Measurements from ENCODE around the gene ATRX. TPM values are rescaled to one million over a fixed set of nuclear protein-coding genes. Genes with fewer than 3 reads are reported as not detected.

The ATRX gene
- total RNA-seq, 1 experiment from 2014 or later, result 64.0 TPM

DNA sequence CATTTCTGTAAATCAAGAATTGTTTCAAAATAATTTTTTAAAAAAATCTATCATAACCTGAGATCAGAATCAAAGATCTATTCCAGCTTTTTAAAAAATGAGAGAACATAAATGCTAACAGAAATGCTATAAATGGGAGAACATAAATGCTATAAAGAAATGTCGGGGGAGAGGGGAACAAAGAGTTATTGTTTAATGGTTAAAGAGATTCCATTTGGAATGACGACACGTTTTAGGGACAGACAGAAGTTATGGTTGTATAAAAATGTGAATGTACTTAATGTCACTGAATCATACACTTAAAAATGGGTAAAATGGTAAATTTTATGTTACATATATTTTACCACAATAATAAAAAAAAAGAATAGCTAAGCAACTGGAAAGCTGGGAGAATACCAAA lies 127.1 kb downstream of the ATRX start:
- intact Hi-C loops (cut with micrococcal nuclease), result loop anchor here (5.0 to 10.0 kb wide), 2 partner anchors 33 to 236 kb away; partner anchors contain the start of genes COX7B and MAGT1
- ATAC-seq, result peak; percentile 70
- TF ChIP-seq EZH2phosphoT487 (IDR thresholded peaks at IDR 0.05; ENCODE audit: borderline replicate concordance, low read length) (no peak), EZH2 (IDR thresholded peaks at IDR 0.05; ENCODE audit: low read length, unreplicated experiment) (no peak)
- TF ChIP-seq, protein P1, sequence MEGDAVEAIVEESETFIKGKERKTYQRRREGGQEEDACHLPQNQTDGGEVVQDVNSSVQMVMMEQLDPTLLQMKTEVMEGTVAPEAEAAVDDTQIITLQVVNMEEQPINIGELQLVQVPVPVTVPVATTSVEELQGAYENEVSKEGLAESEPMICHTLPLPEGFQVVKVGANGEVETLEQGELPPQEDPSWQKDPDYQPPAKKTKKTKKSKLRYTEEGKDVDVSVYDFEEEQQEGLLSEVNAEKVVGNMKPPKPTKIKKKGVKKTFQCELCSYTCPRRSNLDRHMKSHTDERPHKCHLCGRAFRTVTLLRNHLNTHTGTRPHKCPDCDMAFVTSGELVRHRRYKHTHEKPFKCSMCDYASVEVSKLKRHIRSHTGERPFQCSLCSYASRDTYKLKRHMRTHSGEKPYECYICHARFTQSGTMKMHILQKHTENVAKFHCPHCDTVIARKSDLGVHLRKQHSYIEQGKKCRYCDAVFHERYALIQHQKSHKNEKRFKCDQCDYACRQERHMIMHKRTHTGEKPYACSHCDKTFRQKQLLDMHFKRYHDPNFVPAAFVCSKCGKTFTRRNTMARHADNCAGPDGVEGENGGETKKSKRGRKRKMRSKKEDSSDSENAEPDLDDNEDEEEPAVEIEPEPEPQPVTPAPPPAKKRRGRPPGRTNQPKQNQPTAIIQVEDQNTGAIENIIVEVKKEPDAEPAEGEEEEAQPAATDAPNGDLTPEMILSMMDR (conservative IDR thresholded peaks at IDR 0.05; ENCODE audit: low read depth, low read length), result no peak
- CTCF ChIA-PET, result no interaction called here
- H3K4me3 ChIP-seq (ENCODE audit: low read length), result no peak overlapping the region
- H3F3A ChIP-seq (ENCODE audit: low read length, unreplicated experiment), result no peaks in the 10 kb centered on the region
- no peaks in the 10 kb centered on the region for H3K79me2 ChIP-seq (ENCODE audit: low read length)
- H3K9me2 ChIP-seq (replicated peaks; ENCODE audit: low read length), result no peaks in the 10 kb centered on the region
- H3K27me3 ChIP-seq (ENCODE audit: low read length), result no peaks in the 10 kb centered on the region
- peak overlapping the region; percentile 50 for H3K9ac ChIP-seq (ENCODE audit: low read length)
- peaks cover 5% of the 10 kb centered on the region; the same call in 1 of the 2 replicates for H3K36me3 ChIP-seq (ENCODE audit: low read depth, low read length)
- no TSS peak for BruUV-seq (replicated peaks)
- no peak for DNase-seq
- no peaks in the 10 kb centered on the region for H4K20me1 ChIP-seq (ENCODE audit: low read length)
- no peak overlapping the region for H2AFZ ChIP-seq (ENCODE audit: low read length)
- peak overlapping the region; percentile 72 for H3K27ac ChIP-seq (ENCODE audit: low read length)
- H3K9me3 ChIP-seq (ENCODE audit: low read length), result no peaks in the 10 kb centered on the region
- H3K4me2 ChIP-seq (ENCODE audit: low read length), result no peak overlapping the region
- POLR2A ChIA-PET (ENCODE audit: unreplicated experiment), result interaction anchor here (0.6 kb wide), 1 partner anchor 16 kb away, joined by 3 read pairs; no protein-coding TSS in a partner anchor
- H3K4me1 ChIP-seq (ENCODE audit: insufficient read depth, low read length), result 0 out of 2 replicates have a peak, but pooled peaks cover 7% of the 10 kb centered on the region

DNA sequence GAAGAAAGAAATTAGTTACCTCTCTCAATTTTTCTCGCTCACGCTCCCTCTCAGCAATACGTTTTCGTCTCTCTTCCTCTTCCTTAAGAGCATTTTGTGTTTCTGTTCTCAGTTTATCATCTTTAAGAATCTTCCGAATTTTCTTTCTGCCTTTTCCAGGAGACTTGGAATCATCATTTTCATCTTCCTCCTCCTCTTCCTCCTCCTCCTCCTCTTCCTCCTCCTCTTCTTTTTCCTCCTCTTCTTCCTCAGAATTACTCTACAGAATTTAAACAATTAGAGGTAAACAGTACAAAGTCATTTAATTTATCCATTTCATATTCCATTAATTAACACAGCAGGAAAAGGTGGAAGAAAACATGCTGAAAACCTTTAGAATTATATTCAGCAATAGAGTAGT lies 133.9 kb downstream of the ATRX start:
- no peak overlapping the region for H3K4me3 ChIP-seq (ENCODE audit: low read length)
- H3K4me1 ChIP-seq (ENCODE audit: insufficient read depth, low read length), result no peaks in the 10 kb centered on the region
- H4K20me1 ChIP-seq (ENCODE audit: low read length), result no peaks in the 10 kb centered on the region
- CTCF ChIA-PET, result no interaction called here
- H3K36me3 ChIP-seq (ENCODE audit: low read depth, low read length), result peaks cover 13% of the 10 kb centered on the region
- no peaks in the 10 kb centered on the region for H3F3A ChIP-seq (ENCODE audit: low read length, unreplicated experiment)
- no peaks in the 10 kb centered on the region for H3K9me2 ChIP-seq (replicated peaks; ENCODE audit: low read length)
- H3K79me2 ChIP-seq (ENCODE audit: low read length), result no peaks in the 10 kb centered on the region
- no TSS peak for BruUV-seq (replicated peaks)
- DNase-seq (no peak), ATAC-seq (no peak)
- no peak overlapping the region for H2AFZ ChIP-seq (ENCODE audit: low read length)
- H3K9me3 ChIP-seq (ENCODE audit: low read length), result no peaks in the 10 kb centered on the region
- no peaks in the 10 kb centered on the region for H3K27me3 ChIP-seq (ENCODE audit: low read length)
- no peak overlapping the region for H3K9ac ChIP-seq (ENCODE audit: low read length)
- no peak overlapping the region for H3K27ac ChIP-seq (ENCODE audit: low read length)
- H3K4me2 ChIP-seq (ENCODE audit: low read length), result no peak overlapping the region
- POLR2A ChIA-PET (ENCODE audit: unreplicated experiment), result no interaction called here
- TF ChIP-seq EZH2phosphoT487 (IDR thresholded peaks at IDR 0.05; ENCODE audit: borderline replicate concordance, low read length) (no peak), EZH2 (IDR thresholded peaks at IDR 0.05; ENCODE audit: low read length, unreplicated experiment) (no peak)
- TF ChIP-seq, protein P1 (conservative IDR thresholded peaks at IDR 0.05; ENCODE audit: low read depth, low read length), result no peak
- intact Hi-C loops (cut with micrococcal nuclease), result loop anchor here (10.0 kb wide), 1 partner anchor 243 kb away; the partner anchor contains the start of genes COX7B and MAGT1

DNA sequence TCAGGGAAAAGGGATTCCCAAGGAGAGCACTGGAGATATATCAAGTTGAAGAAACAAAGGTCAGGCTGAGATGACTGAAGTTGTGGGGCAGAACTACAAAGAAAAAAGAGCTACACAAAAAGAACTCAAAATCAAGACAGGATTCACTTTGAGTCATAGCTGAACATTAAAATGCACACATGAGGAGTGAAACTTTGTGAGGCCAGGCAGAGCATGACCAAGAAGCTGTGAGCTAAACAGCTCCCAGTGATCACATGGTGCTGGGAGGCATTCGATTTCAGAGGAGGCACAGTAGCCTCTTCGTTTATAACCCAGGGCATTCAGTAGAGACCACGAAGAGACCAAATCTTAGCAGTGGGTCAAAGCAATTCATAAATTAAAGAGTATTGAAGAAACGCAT lies 145.3 kb downstream of the ATRX start:
- ATAC-seq (no peak), DNase-seq (no peak)
- no peak overlapping the region for H3K4me2 ChIP-seq (ENCODE audit: low read length)
- TF ChIP-seq EZH2 (IDR thresholded peaks at IDR 0.05; ENCODE audit: low read length, unreplicated experiment) (no peak), EZH2phosphoT487 (IDR thresholded peaks at IDR 0.05; ENCODE audit: borderline replicate concordance, low read length) (no peak)
- TF ChIP-seq, protein P1 (conservative IDR thresholded peaks at IDR 0.05; ENCODE audit: low read depth, low read length), result no peak
- peaks cover 18% of the 10 kb centered on the region for H3K36me3 ChIP-seq (ENCODE audit: low read depth, low read length)
- H3K9me2 ChIP-seq (replicated peaks; ENCODE audit: low read length), result no peaks in the 10 kb centered on the region
- H3K9me3 ChIP-seq (ENCODE audit: low read length), result no peaks in the 10 kb centered on the region
- no peaks in the 10 kb centered on the region for H4K20me1 ChIP-seq (ENCODE audit: low read length)
- H3K9ac ChIP-seq (ENCODE audit: low read length), result no peak overlapping the region
- no peak overlapping the region for H3K4me3 ChIP-seq (ENCODE audit: low read length)
- H3K27ac ChIP-seq (ENCODE audit: low read length), result no peak overlapping the region
- no peaks in the 10 kb centered on the region for H3K4me1 ChIP-seq (ENCODE audit: insufficient read depth, low read length)
- intact Hi-C loops (cut with micrococcal nuclease), result no loop called here
- H3K27me3 ChIP-seq (ENCODE audit: low read length), result no peaks in the 10 kb centered on the region
- POLR2A ChIA-PET (ENCODE audit: unreplicated experiment), result interaction anchor here (0.6 kb wide), 1 partner anchor 104 kb away, joined by 6 read pairs; no protein-coding TSS in a partner anchor
- no peak overlapping the region for H2AFZ ChIP-seq (ENCODE audit: low read length)
- H3K79me2 ChIP-seq (ENCODE audit: low read length), result no peaks in the 10 kb centered on the region
- CTCF ChIA-PET, result no interaction called here
- no peaks in the 10 kb centered on the region for H3F3A ChIP-seq (ENCODE audit: low read length, unreplicated experiment)
- BruUV-seq (replicated peaks), result no TSS peak

All from PC-3 (cell line).